Measurements from ENCODE around the gene MRAP.

The MRAP gene

DNA sequence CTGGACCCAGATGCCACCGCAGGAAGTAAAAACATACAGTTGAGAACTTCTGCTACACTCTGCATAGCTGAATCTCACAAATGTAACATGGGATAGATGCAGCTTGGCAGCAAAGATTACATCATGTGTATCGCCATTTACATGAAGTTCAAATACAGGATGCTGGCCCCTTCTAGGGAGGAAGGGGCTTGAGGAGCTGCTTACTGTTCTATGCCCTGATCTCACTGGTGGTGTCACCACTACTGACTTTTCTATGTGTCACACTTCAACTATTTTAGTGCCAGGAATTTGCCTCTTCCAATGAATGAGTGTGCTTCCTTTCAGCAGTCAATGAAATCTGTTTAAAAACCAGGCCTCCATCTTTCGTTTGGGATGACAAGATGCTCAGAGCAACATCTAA is 31.1 kb downstream of the MRAP start:
- no peaks in the 10 kb centered on the region for H3K4me1 ChIP-seq (ENCODE audit: control insufficient read depth, insufficient read depth, low read length)
- H3K9ac ChIP-seq (ENCODE audit: low read length): no peak overlapping the region
- no peak overlapping the region for H3K4me3 ChIP-seq (ENCODE audit: low read length)
- H3K27me3 ChIP-seq (ENCODE audit: control insufficient read depth, insufficient read depth, low read length): no peaks in the 10 kb centered on the region
- H3K9me3 ChIP-seq (ENCODE audit: control insufficient read depth, low read length): no peaks in the 10 kb centered on the region
- H3K36me3 ChIP-seq (ENCODE audit: control insufficient read depth, insufficient read depth, low read length): no peaks in the 10 kb centered on the region

DNA sequence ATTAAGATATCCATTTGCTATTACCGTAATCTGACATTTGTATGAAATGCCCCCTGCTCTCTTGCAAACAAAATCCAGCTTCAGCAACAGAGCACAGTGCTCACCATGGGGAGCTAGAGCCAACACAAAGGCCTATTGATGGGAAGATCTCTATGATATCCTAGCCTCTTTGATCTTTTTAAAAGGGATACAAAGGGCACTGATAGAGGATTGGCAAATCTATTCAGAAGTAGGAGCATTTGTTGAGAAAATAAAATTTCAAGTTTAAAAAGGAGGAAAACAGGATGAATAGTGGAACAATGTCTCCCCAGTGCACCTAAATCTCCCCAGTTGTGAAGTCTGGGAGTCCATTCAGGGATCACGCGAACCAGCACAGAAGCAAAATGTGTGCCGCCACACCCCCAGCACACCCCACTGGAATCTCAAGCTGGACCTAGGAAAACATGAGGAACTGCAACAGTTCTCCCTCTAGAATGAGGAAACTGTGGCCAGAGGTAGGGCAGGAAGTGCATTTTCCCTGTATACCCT is 32.2 kb downstream of the MRAP start:
- H3K27me3 ChIP-seq (ENCODE audit: control insufficient read depth, insufficient read depth, low read length): no peaks in the 10 kb centered on the region
- no peaks in the 10 kb centered on the region for H3K36me3 ChIP-seq (ENCODE audit: control insufficient read depth, insufficient read depth, low read length)
- no peaks in the 10 kb centered on the region for H3K9me3 ChIP-seq (ENCODE audit: control insufficient read depth, low read length)
- H3K4me1 ChIP-seq (ENCODE audit: control insufficient read depth, insufficient read depth, low read length): no peaks in the 10 kb centered on the region
- no peak overlapping the region for H3K4me3 ChIP-seq (ENCODE audit: low read length)
- H3K9ac ChIP-seq (ENCODE audit: low read length): no peak overlapping the region

DNA sequence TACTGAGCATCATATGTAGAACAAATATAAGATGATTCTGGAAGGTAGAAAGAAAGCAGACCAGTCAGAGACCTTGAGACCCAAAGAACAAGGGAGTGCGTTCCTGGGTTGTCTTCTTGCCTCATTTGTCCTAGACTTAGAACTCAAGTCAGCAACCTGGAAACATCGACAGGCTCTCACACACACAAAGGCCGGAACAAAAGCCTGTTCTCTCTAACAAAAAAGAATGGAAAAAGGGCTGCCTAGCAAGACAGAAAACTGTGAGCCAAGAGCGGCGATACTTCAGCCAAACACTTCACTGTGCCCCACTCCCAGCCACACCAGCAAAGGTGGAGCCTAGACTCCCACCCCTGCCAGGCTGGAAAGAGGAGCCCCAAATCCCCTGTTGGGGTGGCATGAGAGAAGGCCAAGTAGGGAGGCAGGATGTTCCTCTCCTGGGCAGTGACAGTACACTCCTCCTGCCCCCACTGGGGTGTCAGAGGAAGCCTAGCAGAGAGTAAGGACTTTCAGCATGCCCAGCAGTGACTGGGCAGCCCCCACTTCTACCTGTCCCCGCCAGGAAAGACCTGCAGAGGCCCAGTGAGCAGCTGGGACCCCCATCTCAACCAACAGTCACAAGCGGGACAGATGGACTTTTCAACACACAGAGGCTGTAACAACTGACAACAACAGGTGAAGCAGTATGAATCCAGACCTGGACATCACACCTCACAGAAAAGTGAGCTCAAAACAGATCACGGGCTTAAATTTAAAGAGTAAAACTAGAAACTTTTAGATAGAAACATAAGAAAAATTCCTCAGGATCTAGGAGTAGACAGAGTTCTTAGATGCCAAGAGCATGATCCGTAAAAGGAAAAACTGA is 33.0 kb downstream of the MRAP start:
- Histone ChIP-seq H3K4me1 (ENCODE audit: control insufficient read depth, insufficient read depth, low read length) (no peaks in the 10 kb centered on the region), H3K4me3 (ENCODE audit: low read length) (no peak overlapping the region), H3K36me3 (ENCODE audit: control insufficient read depth, insufficient read depth, low read length) (no peaks in the 10 kb centered on the region), H3K9me3 (ENCODE audit: control insufficient read depth, low read length) (no peaks in the 10 kb centered on the region), H3K9ac (ENCODE audit: low read length) (no peak overlapping the region), H3K27me3 (ENCODE audit: control insufficient read depth, insufficient read depth, low read length) (no peaks in the 10 kb centered on the region)

DNA sequence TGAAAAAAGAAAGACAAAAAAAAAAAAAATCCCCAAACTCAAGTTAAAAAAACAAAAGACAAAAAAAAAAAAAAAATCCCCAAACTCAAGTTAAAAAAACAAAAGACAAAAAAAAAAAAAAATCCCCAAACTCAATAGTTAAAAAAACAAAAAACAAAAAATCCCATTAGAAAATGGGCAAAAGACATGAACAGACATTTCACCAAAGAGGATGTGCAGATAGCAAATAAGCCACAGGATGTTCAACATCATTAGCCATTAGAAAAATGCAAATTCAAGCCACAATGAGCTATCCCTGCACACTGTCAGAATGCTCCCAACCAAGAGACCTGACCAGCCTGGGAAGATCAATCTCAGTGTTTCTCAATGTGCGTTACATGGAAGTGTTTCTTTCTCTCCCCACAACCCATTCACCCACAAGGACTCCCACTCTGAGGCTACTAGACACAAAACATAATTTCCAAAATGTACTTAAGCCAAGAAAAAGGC is 33.9 kb downstream of the MRAP start:
- Histone ChIP-seq H3K9ac (ENCODE audit: low read length) (no peak overlapping the region), H3K36me3 (ENCODE audit: control insufficient read depth, insufficient read depth, low read length) (no peaks in the 10 kb centered on the region), H3K4me1 (ENCODE audit: control insufficient read depth, insufficient read depth, low read length) (no peaks in the 10 kb centered on the region), H3K27me3 (ENCODE audit: control insufficient read depth, insufficient read depth, low read length) (no peaks in the 10 kb centered on the region), H3K4me3 (ENCODE audit: low read length) (no peak overlapping the region), H3K9me3 (ENCODE audit: control insufficient read depth, low read length) (no peaks in the 10 kb centered on the region)

DNA sequence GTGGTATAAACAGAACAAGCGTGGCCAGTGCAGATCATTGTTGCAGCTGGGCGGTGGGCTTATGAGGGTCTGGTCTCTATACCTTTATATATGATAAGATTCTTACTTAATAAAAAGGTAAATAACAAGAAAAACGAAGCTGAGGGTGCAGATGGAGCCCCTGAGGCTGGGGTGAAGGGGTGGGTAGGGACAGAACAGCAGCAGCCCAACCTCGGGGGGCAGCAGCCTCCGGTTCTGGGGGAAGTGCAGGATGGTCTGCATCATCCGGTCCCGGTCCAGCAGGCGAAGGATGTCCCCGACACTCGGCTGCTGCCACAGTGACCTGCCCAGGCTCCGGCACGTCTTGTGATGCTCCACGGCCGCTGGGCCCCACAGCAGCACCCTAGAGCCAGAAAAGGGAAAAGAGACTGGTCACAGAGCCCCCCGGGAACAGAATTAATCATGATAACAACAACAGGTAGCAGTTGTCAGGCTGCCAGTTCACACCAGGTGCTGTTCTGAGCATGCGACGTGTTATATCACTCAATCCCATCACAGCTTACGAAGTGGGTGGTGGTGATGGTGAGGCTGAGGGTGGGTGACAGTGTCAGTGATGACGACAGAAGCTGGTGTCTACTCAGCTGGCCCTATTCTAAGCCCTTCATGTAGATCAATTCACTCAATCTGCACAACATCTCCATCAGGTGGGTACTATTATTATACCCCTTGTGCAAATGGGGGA is 35.5 kb downstream of the MRAP start:
- H3K9ac ChIP-seq (ENCODE audit: low read length): no peak overlapping the region
- no peak overlapping the region for H3K4me3 ChIP-seq (ENCODE audit: low read length)
- H3K27me3 ChIP-seq (ENCODE audit: control insufficient read depth, insufficient read depth, low read length): no peaks in the 10 kb centered on the region
- no peaks in the 10 kb centered on the region for H3K9me3 ChIP-seq (ENCODE audit: control insufficient read depth, low read length)
- H3K36me3 ChIP-seq (ENCODE audit: control insufficient read depth, insufficient read depth, low read length): no peaks in the 10 kb centered on the region
- no peaks in the 10 kb centered on the region for H3K4me1 ChIP-seq (ENCODE audit: control insufficient read depth, insufficient read depth, low read length)

DNA sequence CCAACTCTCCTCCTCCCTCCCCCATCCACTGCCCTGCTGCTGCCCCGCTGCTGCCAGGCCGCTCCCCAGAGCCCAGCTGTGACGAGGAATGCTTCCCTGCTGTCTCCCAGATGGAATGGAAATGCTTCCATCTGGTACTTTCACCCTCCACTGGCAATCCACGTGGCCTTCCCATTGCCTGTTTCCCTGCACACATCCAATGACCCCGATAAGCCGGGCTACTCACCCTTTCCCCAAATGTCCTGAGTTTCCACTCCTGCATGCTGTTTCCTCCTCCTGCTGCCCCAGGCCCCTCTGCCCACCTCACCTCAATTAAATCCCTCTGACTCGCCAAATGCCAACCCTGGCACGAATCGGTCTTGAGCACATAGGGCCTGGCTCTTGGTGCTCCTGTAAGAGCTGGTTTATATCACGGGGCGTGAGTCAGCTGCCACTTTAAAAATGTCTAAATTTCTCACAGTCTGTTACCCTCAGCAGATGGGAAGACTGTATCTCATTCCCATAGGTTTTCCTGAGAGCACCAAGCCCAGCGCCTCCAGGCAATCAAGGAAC is 36.4 kb downstream of the MRAP start:
- no peaks in the 10 kb centered on the region for H3K27me3 ChIP-seq (ENCODE audit: control insufficient read depth, insufficient read depth, low read length)
- H3K4me3 ChIP-seq (ENCODE audit: low read length): no peak overlapping the region
- no peaks in the 10 kb centered on the region for H3K4me1 ChIP-seq (ENCODE audit: control insufficient read depth, insufficient read depth, low read length)
- no peaks in the 10 kb centered on the region for H3K9me3 ChIP-seq (ENCODE audit: control insufficient read depth, low read length)
- H3K36me3 ChIP-seq (ENCODE audit: control insufficient read depth, insufficient read depth, low read length): no peaks in the 10 kb centered on the region
- H3K9ac ChIP-seq (ENCODE audit: low read length): no peak overlapping the region

DNA sequence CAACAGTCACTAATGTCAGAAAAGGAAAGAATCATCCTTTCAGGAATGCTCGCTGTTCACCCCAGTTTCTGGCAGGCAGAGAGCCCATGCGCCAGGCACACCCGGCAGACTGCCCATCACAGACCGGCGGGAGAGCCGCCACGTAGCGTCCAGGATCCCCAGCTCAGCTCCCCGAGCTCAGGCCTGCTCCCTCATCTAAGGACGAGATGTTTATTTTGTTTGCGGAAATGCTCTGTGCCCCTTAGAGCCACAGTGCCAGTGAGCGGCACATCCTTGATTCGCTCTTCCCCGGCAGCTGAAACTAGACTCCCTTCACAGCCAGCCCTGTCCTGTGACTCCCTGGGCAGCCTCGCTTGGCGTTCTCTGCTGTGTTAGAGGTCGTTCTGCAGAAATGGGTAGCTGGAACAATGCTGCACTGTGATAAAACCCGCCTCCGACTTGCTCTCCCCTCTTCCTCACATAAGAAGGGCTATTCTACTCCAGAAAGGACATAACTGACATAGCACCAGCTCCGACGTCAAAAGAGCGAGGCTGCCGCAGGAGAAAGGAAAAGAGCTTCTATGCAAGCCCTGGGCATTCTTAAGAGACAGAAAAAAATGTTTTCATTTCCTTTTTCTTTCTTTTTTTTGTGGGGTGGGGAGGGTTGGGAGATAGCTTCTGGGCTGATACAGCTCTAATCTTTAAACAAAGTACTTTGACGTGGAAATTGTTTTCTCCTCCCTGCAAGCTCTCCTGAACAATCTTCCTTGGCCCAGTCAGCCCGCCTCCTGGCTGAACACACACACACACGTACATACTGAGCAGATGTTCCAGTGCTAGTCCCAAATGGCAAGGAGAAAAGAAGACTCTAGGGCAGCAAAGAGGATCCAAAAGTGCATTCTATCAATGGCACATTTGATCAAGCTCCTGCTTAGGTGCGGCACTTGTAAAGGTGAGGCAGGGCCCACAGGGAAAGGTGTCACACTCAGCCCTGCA is 37.2 kb downstream of the MRAP start:
- Histone ChIP-seq H3K9ac (ENCODE audit: low read length) (no peak overlapping the region), H3K4me3 (ENCODE audit: low read length) (no peak overlapping the region), H3K36me3 (ENCODE audit: control insufficient read depth, insufficient read depth, low read length) (no peaks in the 10 kb centered on the region)

DNA sequence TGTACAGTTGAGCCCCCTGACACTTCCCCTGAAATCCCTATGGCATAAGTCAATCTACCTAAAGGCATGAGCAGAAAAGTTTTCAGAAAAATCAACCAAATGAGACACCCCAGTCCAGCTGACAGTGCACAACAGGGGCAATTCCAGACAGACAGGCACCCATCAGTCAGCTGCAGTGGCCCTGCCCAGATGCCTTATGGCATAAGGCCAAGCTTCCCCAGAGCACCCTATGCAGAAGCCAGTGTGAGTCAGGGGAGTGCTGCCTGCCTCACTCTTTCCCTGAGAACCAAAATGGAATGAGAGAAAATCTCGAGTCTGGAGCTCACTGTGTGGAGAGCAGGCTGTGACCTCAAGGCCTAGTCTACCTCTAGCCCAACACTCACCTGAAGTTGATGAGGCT is 38.1 kb downstream of the MRAP start:
- no peaks in the 10 kb centered on the region for H3K4me1 ChIP-seq (ENCODE audit: control insufficient read depth, insufficient read depth, low read length)
- H3K9ac ChIP-seq (ENCODE audit: low read length): no peak overlapping the region
- no peaks in the 10 kb centered on the region for H3K27me3 ChIP-seq (ENCODE audit: control insufficient read depth, insufficient read depth, low read length)
- H3K36me3 ChIP-seq (ENCODE audit: control insufficient read depth, insufficient read depth, low read length): no peaks in the 10 kb centered on the region
- no peaks in the 10 kb centered on the region for H3K9me3 ChIP-seq (ENCODE audit: control insufficient read depth, low read length)
- H3K4me3 ChIP-seq (ENCODE audit: low read length): no peak overlapping the region

More for the DNA sequence above, 37.2 kb downstream of the MRAP start:
- Histone ChIP-seq H3K9me3 (ENCODE audit: control insufficient read depth, low read length) (no peaks in the 10 kb centered on the region), H3K4me1 (ENCODE audit: control insufficient read depth, insufficient read depth, low read length) (no peaks in the 10 kb centered on the region), H3K27me3 (ENCODE audit: control insufficient read depth, insufficient read depth, low read length) (no peaks in the 10 kb centered on the region)

DNA sequence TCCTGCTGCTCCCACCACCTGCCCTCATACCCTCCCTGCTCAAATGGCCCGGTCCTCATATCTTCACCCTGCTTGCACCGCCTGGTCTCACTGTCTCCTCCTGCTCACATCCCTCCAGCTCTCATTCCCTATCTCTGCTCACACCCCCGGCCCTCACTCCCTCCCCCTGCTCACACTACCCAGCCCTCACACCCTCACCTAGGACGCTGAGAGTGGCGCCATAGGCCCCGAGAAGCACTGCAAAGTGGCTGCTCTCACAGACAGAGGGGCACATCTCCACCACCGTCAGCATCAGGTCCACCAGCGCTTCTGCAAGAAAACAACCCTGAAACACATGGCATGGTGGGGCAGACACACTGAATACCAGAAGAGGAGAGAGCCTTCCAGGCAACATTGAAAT is 38.6 kb downstream of the MRAP start:
- Histone ChIP-seq H3K4me3 (ENCODE audit: low read length) (no peak overlapping the region), H3K4me1 (ENCODE audit: control insufficient read depth, insufficient read depth, low read length) (no peaks in the 10 kb centered on the region), H3K27me3 (ENCODE audit: control insufficient read depth, insufficient read depth, low read length) (no peaks in the 10 kb centered on the region), H3K9ac (ENCODE audit: low read length) (no peak overlapping the region), H3K36me3 (ENCODE audit: control insufficient read depth, insufficient read depth, low read length) (no peaks in the 10 kb centered on the region), H3K9me3 (ENCODE audit: control insufficient read depth, low read length) (no peaks in the 10 kb centered on the region)

DNA sequence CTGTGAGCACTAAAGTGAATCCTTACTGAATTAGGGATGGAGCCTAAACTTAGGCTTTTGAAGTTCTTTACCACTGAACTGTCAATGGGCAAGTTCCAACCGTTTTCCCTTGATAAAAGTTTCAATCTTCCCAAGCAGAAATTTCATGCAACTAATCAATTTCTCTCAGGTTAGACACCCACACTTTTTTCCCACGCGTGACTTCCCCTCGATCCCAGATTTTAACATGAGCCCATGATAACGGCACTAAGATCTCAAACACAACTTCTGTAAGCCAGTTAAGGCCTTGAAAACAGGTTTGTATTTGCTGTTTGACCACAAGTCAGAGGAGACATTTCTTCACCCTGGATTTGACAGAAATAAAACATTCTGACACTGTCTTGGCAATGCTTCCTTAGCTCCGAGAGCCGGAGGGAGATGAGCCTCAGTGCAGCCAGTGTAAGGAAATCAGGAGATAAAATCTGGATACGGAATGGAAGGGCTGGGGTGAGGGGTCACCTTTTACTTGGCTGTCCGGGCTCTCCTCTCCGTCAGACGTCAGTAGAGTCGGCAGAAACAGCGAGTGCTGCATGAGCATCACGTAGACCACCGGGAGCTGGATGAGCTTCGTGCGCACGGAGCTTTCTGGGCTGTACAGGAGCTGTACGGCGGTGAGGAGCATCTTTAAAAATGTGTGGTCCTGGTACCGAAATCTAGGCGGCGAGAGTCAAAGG is 39.7 kb downstream of the MRAP start:
- Histone ChIP-seq H3K4me1 (ENCODE audit: control insufficient read depth, insufficient read depth, low read length) (no peaks in the 10 kb centered on the region), H3K9ac (ENCODE audit: low read length) (no peak overlapping the region), H3K36me3 (ENCODE audit: control insufficient read depth, insufficient read depth, low read length) (no peaks in the 10 kb centered on the region), H3K9me3 (ENCODE audit: control insufficient read depth, low read length) (no peaks in the 10 kb centered on the region), H3K27me3 (ENCODE audit: control insufficient read depth, insufficient read depth, low read length) (no peaks in the 10 kb centered on the region), H3K4me3 (ENCODE audit: low read length) (no peak overlapping the region)
